Fibroblast of peridontal ligament (primary cell): ENCODE data around the gene ATE1.
"Not testable (repeated sequence)": the region's sequence is repeated elsewhere in the genome, so short reads cannot be mapped to it uniquely, and the experiment has no call there.

Experiments
- DNase-seq: peaks from one replicate; pipeline ENCODE4 v3.0.0-alpha.2; 2010; ENCODE audit errors: extremely low read depth

The ATE1 gene

DNA sequence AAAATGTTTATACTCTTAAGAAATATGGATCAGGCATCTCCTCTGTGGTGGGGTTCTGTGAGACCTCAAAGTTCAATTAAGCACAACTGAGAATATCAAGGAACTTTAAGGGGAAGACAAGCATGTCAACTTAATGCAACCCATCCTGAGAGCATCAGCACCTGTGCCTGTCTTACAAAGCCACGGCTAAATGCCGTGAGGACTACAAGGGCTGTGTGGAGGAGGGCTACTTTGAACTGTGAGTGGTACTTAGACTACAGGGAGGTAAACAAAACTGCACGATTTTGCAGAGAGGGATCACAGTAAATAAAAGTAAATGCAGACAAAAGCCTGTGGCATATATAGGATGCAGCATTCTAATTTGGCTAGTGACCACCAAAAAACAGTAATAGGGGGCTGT is 139.1 kb downstream of the ATE1 start:
- DNase-seq: no peak

DNA sequence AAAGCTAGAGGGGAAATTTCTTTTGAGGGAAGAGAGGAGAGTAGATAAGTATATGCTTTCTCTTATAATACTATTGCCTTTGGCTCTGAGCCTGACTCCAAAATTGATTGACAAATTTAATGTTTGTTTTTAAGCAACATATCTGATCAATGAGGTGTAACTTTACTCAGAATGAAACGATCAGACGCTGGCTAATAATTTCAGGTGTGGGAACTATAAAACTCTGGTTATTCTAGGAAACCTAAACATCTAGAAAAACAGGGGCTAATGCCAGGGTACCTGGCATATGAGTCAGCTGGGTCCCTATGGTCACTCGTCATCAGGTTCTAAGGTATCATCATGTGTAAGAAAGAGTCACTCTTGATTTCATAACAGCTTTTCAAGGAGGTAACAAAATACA is 139.7 kb downstream of the ATE1 start:
- no peak for DNase-seq

DNA sequence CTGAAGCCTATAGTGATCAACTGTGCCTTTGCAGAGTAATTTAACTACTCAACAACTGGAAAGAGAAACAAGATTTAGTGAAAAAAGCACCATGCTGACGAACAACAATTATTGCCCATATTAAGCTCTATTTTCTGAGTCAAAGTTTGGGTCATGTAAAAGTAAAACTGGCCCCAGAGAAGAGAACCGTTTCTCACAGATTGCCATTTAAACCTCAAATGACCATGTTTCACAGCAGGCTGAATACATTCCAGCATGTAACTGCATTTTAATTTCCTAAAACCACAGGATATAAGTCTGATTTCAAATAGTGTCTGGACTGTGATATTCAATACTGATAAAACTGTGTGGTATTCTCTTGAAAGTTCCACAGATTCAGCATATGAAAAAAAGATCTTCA is 140.7 kb downstream of the ATE1 start:
- DNase-seq: no peak

DNA sequence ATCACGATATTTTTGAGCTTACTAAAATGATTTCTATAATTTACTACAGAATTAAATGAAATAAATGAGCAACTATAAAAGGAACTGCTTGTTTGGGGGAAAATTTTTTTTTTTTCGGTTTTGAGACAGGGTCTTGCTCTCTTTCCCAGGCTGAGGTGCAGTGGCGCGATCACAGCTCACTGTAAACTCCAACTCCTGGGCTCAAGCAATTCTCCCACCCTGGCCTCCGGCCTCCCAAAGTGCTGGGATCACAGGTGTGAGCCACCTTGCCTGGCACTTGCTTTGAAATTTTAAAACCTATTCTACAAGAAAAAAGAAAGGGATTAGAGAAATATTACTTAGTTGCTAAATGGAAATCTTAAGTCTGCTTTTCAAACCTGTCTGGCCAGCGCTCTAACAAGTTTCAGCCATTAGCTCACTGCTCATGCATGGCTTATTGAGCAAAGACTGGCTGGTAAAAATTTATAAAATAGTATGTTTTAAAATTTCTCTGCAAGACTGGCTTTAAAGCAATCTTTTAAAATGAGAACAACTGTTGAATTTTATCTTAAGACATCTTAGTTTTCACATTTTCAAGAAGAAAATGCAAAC is 144.0 kb downstream of the ATE1 start:
- DNase-seq: no peak

DNA sequence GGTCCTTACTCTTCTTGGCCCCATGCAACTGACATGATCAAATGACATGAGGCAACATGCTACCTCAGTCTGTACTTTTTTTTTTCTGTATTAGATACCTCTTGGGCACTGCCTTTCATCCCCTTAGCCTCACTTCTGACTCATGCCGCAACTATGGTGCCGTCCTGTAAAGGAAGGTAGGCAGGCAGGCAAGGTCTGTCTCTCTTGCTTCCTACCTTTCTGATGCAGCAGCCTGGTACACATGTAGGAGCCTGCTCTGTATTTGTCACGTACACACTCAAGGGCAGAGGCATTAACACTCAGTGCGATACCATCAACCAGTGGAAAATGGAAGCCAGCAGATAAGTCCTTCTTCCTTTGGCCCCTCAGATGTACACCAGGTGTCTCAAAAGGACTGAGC is 146.7 kb downstream of the ATE1 start:
- DNase-seq: no peak

DNA sequence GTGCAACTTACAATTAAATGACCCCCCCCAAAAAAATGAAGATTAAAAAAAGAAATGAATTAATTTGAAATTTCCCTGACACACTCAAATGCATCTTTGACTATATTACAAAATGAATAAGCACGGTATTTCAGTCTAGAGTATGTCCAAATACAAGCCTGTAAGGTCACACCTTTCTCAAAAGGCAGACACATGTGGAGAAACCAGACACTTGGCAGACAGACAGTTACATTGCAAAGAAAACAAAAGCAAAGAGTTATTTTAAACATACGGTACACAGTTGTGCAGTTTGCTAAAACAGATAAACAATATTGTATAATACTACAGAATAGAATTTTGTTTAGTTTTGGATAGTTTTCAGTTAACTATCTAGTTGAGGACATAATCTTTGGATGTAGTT is 153.0 kb downstream of the ATE1 start:
- no peak for DNase-seq

DNA sequence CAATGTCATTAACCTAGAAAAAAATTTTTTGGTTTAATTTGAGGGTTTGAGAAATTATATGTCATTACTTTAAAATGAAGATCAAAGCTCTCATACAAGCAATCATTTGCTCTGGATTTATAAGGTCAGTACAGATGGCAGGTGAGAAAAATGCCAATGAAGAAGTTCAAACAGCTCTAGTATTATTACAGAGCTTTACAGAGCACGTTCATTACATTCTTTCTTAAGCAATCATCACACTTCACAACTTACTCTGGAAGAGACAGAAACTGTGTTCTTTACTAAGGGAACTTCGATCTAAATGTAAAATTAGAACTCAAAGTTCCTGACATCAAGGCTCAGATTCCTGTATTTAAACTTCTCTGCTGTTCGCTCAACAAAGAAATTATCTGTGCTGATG is 153.4 kb downstream of the ATE1 start:
- no peak for DNase-seq

DNA sequence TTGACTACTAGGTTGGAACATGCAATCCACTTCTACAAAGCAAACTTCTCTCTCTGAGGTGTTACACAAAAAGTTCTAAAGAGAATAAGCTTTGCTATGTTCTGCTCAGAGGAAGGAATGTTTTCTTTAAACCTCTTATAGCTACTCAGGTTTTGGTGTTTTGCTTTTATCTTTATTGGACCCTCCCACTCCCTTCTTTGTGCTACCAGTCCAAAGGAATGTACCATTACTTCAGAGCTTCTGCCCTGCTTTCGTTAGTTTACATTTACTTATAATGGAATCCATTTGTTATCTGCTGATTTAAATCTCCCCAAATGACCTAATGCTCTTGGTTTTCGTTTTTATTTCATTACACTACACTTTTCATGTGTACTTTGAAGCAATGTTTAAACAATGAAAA is 154.9 kb downstream of the ATE1 start:
- DNase-seq: no peak

DNA sequence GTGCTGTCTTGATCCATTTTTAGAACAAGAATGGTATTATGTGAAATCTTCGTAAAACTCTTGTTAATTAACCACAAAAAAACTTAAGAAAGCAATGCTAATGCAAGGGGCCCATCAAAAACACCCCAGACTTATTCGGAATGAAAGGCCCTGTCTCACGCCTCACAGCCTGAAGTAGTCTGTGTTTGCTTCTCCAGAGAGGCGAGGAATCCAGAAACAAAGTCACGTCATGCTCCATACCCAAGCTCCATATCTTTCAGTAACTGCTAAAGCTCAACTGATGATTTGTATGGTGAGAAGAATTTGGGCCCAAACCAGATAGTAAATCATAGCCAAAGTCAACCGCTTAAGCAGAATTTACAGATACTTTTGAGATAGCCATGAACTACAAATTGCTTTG is 155.4 kb downstream of the ATE1 start:
- DNase-seq: no peak

GRCh38 chr10:121771966-121772365 is 155.9 kb downstream of the ATE1 start:
- DNase-seq: peak; percentile 31

- DNase-seq: no peak
These were observed 161.4 kb downstream of the ATE1 start for GRCh38 chr10:121766426-121766825.

DNA sequence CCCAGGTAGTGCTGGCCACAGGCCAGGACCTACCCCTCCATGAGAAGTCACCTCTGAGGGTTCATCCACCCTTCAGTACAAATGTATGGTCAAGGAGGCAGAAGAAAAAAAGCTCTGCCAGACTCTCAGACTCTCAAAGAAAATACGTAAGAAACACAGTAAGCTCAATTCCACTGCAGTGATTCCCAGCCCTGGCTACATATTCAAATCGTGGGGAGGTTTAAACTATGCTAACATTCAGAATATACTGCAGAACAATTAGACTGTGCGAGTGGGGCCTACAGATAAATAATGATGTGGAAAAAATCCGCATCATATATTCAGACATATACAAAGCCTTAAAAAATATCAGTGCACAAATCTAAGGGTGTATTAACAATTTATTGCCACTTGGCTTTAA is 162.6 kb downstream of the ATE1 start:
- no peak for DNase-seq

DNA sequence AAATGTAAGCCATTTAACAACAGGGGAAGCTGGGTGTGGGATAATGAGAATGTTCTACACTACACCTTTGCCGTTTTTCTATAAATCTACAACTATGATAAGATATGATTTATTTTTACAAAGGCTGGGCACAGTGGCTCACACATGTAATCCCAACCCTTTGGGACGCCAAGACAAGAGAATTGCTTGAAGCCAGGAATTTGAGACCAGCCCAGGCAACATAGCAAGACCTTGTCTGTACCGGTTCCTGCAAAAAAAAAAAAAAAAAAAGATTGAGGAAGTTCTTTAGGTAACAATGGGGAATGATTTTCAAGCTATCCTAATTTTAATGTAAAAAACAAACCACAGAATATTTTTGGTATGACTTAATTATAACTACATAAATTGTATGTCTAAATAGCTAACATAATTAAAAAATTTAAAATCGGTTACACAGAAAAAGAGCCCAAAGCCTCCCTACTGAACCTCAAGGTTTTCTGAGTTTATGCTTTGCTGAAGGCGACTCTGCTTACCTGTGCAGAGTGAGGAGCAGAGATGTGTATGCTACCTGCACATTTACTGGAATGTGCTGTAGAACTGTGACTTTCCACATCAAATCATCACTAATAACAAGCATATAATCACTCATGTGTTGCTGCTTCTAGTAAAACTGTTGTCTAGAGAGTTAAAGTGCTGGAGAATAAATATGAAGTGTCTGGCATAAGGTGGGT is 163.4 kb downstream of the ATE1 start:
- DNase-seq: no peak

DNA sequence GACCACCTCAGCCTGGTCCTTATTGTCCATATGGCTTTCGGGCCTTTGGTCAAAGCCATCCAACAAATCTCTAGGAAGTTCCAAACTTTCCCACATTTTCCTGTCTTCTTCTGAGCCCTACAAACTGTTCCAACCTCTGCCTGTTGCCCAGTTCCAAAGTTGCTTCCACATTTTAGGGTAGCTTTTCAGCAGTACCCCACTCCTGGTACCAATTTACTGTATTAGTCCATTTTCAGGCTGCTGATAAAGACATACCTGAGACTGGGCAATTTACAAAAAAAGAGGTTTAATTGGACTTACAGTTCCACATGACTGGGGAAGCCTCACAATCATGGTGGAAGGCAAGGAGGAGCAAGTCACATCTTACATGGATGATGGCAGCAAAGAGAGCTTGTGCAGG is 170.6 kb downstream of the ATE1 start:
- DNase-seq: not testable (repeated sequence)

DNA sequence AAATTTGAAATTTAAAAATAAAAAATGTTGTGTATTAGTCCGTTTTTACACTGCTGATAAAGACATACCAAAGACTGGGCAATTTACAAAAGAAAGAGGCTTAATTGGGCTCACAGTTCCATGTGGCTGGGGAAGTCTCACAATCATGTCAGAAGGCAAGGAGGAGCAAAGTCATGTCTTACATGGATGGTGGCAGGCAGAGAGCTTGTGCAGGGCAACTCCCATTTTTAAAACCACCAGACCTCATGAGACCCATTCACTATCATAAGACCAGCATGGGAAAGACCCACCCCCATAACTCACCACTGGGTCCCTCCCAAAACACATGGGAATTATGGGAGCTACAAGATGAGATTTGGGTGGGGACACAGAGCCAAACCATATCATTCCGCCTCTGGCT is 172.3 kb downstream of the ATE1 start:
- DNase-seq: not testable (repeated sequence)

- no peak for DNase-seq
These were observed 173.2 kb downstream of the ATE1 start for GRCh38 chr10:121754666-121755065.

DNA sequence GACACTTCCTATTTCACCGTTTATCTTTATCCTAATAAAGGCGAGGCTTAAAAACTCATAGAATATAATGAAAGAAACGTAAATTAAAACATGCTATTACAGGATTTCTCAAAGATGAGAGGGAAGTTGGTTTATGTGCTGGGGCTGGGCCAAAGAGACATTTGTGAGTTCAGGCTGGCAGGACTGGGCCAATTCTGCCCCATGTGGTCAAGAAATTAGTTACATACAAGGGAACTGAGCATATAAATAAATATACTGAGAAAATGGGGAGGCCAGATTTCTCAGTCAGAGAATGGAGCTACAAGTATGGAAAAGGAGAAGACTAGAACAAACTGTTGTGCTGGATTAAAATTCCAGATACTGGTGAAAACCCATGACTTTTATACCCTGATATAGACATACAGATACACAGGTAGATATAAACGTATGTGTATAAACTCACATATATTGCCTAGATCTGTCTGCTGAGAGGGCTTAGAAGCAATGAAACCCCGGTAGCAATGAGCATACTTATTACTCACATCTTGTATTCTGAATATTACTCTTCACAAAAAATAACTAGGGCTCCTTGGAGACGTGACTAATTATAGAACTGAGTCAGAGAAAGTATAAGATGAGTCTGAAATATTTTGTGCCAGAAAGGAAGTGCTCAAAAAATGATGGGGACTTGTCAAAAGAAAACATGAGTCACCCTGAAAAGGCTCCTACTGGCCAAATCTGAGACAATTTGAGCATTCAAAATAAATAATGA is 173.9 kb downstream of the ATE1 start:
- DNase-seq: peak; percentile 78

DNA sequence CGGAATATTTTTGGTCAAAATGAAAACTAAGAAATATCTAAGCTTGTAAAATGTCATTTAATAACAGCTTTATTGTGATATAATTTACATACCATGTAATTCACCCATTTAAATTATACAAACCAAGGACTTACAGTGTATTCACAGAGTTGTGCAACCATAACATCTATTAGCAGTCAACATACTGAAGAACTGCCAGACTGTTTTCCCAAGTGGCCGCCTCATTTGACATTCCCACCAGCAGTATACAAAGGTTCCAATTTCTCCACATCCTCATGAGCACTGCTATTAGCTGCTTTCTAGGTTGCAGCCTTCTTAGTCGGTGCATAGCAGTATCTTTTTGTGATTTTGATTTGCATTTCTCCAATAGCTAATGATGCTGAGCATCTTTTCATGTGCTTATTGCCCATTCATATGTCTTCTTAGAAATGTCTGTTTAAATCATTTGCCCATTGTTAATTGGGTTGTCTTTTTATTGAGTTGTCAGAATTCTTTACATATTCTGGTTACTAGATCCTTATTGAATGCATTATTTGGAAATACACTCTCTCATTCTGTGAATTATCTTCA is 176.6 kb downstream of the ATE1 start:
- peak; percentile 18 for DNase-seq

- DNase-seq: no peak
These were observed 180.6 kb downstream of the ATE1 start for GRCh38 chr10:121747163-121747775.

DNA sequence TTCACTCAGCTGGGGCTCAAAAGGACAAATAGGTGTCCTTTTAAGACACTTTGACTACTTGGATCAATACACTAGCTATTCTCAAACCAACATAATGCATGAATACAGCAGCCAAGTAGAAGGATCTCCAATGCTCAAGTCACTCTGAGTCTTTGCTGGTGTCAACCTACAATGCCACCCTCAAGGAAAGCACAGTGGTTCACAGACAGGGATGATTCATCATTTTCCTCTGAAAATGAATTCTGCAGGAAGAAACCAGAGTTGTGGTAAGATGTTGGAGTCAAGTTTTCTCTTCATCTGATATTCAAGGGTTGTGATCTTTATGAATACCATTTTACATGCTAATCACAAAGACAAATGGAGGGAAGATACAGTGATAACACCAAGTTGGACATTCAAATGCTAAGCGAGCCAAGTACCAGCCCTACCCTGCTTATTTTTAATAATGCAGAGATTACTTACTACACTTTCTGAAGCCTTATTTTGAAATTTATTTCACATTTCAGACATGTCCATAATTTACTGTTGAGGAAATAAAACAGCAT is 186.5 kb downstream of the ATE1 start:
- DNase-seq: no peak

DNA sequence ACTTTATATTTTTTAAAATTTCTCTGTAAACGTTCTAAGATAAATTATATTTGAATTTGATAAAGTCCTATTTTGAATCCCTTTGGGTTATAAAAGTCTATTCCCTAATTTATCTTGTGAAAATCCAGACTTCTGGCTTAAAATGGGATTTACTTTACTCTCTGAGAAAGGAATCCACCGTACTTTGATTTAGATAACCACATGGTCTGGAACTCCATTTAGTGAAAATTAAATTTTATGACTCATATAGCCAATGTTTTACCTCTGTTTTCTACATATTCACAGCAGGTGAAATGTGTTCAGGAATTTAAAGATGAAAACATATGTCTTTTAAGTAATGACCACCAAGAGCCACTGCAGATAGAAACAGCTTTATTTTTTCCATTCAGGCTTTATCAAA is 187.8 kb downstream of the ATE1 start:
- DNase-seq: no peak

- DNase-seq: no peak
These were observed 188.7 kb downstream of the ATE1 start for GRCh38 chr10:121739114-121739513.
